HepG2 (cell line): ENCODE results near the gene UCP3. TPM values are rescaled to one million over a fixed set of nuclear protein-coding genes. Genes with fewer than 3 reads are reported as not detected.

Experiments used
- ASH2L ChIP-seq: fragments of 300-600, 200-600 bp; sonication (generic); IDR thresholded peaks from 2 replicates; pipeline ENCODE4 v1.7.0; 2017; ENCODE audit warnings: low read depth, mild to moderate bottlenecking, moderate library complexity, mixed read lengths, low read length; ENCODE audit not compliant: insufficient read length
- DMAP1 ChIP-seq: IDR thresholded peaks from 2 replicates; pipeline ENCODE4 v1.6.1; 2016
- DR1 ChIP-seq: sonication (generic); formaldehyde crosslinking; IDR thresholded peaks from 2 replicates; pipeline ENCODE4 v1.8.0; 2021; ENCODE audit warnings: mild to moderate bottlenecking, missing genetic modification reagents, inconsistent platforms
- HDAC6 ChIP-seq: fragments of 200-600 bp; sonication (generic); IDR thresholded peaks from 2 replicates; pipeline ENCODE4 v1.7.0; 2017; ENCODE audit warnings: mild to moderate bottlenecking, antibody characterized with exemption, low read length, low read depth
- HOXA3 ChIP-seq: sonication (generic); formaldehyde crosslinking; IDR thresholded peaks from 2 replicates; pipeline ENCODE4 v1.5.0; 2020; ENCODE audit warnings: missing genetic modification reagents
- PHF8 ChIP-seq: sonication (generic); formaldehyde crosslinking; IDR thresholded peaks from 2 replicates; pipeline ENCODE4 v1.5.0; 2020; ENCODE audit warnings: missing genetic modification reagents
- PPARG ChIP-seq: conservative IDR thresholded peaks from 2 replicates; pipeline ENCODE4 v1.6.1; 2016; ENCODE audit warnings: missing biosample characterization, missing genetic modification reagents
- SMAD9 ChIP-seq: sonication (generic); formaldehyde crosslinking; IDR thresholded peaks from 2 replicates; pipeline ENCODE4 v1.5.1; 2020; ENCODE audit warnings: mild to moderate bottlenecking, missing genetic modification reagents
- SRSF4 ChIP-seq: fragments of 200-400 bp; formaldehyde crosslinking; IDR thresholded peaks from one replicate; pipeline ENCODE4 v1.6.1; 2018; ENCODE audit warnings: mild to moderate bottlenecking, low read depth, low read length, moderate library complexity; ENCODE audit not compliant: poor library complexity, severe bottlenecking
- SRY ChIP-seq: sonication (generic); formaldehyde crosslinking; IDR thresholded peaks from 2 replicates; pipeline ENCODE4 v1.8.0; 2022; ENCODE audit warnings: mild to moderate bottlenecking, missing genetic modification reagents
- TBP ChIP-seq: sonication (generic); formaldehyde crosslinking; IDR thresholded peaks from 2 replicates; pipeline ENCODE4 v1.5.0; 2020; ENCODE audit warnings: missing genetic modification reagents
- ZNF121 ChIP-seq: sonication (generic); formaldehyde crosslinking; IDR thresholded peaks from 2 replicates; pipeline ENCODE4 v1.5.0; 2020; ENCODE audit warnings: mild to moderate bottlenecking, missing genetic modification reagents
- ZNF24 ChIP-seq: fragments of 450-650 bp; IDR thresholded peaks from 2 replicates; pipeline ENCODE4 v1.6.1; 2017; ENCODE audit warnings: antibody characterized with exemption, mild to moderate bottlenecking
- ZNF30 ChIP-seq: sonication (generic); formaldehyde crosslinking; IDR thresholded peaks from 2 replicates; pipeline ENCODE4 v1.5.0; 2020; ENCODE audit warnings: mild to moderate bottlenecking, missing genetic modification reagents
- ZNF382 ChIP-seq: sonication (generic); formaldehyde crosslinking; IDR thresholded peaks from 2 replicates; pipeline ENCODE4 v1.5.0; 2020; ENCODE audit warnings: missing genetic modification reagents, mild to moderate bottlenecking, borderline replicate concordance
- ZNF431 ChIP-seq: sonication (generic); formaldehyde crosslinking; IDR thresholded peaks from 2 replicates; pipeline ENCODE4 v1.9.0; 2022; ENCODE audit warnings: missing genetic modification reagents, low read depth, mild to moderate bottlenecking, borderline replicate concordance
- ZNF780A ChIP-seq: sonication (generic); formaldehyde crosslinking; IDR thresholded peaks from 2 replicates; pipeline ENCODE4 v1.8.0; 2022; ENCODE audit warnings: mild to moderate bottlenecking, missing genetic modification reagents, moderate library complexity
- ZNF790 ChIP-seq: sonication (generic); formaldehyde crosslinking; IDR thresholded peaks from 2 replicates; pipeline ENCODE4 v1.8.0; 2022; ENCODE audit warnings: missing genetic modification reagents, mild to moderate bottlenecking, borderline replicate concordance
- polyA plus RNA-seq, 8 experiments: library from polyadenylated mRNA; depleted of rRNA in 3 of 8; stranded (reverse) in 7 of 8; unstranded in 1 of 8; fragments of >200 nt; fragmentation: Illumina TruSeq in 4 of 8; extraction: Trizol in 4 of 8; gene quantifications; 2 replicates each; pipeline versions ENCODE4 v1.2.1 to v1.2.3, GENCODE V29; 2011 to 2016; ENCODE audit warnings: low read depth in 4 of 8, missing spikeins in 1 of 8, mixed read lengths in 1 of 8; ENCODE audit not compliant: insufficient read depth in 1 of 8
- total RNA-seq, 5 experiments: library from RNA; depleted of rRNA; stranded (reverse); fragments of >200 nt; fragmentation: Illumina TruSeq; extraction: Trizol; gene quantifications; 2 replicates each; pipeline ENCODE4 v1.2.3, GENCODE V29; 2016; ENCODE audit warnings: low read depth in 1 of 5
- TF ChIP-seq, protein P1 (sequence below): sonication (generic); formaldehyde crosslinking; IDR thresholded peaks from 2 replicates; pipeline ENCODE4 v1.5.0; 2020; ENCODE audit warnings: mild to moderate bottlenecking, missing genetic modification reagents
- TF ChIP-seq, protein P2 (sequence below): sonication (generic); formaldehyde crosslinking; conservative IDR thresholded peaks from 2 replicates; pipeline ENCODE4 v1.8.1; 2023; ENCODE audit warnings: missing genetic modification reagents
- TF ChIP-seq, protein P3 (sequence below): IDR thresholded peaks from 2 replicates; pipeline ENCODE4 v1.6.1; 2016; ENCODE audit warnings: control low read depth
- TF ChIP-seq, protein P4 (sequence below): sonication (generic); formaldehyde crosslinking; IDR thresholded peaks from 2 replicates; pipeline ENCODE4 v1.4.0; 2020; ENCODE audit warnings: missing genetic modification reagents

UCP3 gene
- total and polyA plus RNA-seq, 2 of the 13 experiments (the other 11 are each of a cell fraction or from before 2014, with no cell fraction given), result 0.37 TPM; not detected in 1

DNA sequence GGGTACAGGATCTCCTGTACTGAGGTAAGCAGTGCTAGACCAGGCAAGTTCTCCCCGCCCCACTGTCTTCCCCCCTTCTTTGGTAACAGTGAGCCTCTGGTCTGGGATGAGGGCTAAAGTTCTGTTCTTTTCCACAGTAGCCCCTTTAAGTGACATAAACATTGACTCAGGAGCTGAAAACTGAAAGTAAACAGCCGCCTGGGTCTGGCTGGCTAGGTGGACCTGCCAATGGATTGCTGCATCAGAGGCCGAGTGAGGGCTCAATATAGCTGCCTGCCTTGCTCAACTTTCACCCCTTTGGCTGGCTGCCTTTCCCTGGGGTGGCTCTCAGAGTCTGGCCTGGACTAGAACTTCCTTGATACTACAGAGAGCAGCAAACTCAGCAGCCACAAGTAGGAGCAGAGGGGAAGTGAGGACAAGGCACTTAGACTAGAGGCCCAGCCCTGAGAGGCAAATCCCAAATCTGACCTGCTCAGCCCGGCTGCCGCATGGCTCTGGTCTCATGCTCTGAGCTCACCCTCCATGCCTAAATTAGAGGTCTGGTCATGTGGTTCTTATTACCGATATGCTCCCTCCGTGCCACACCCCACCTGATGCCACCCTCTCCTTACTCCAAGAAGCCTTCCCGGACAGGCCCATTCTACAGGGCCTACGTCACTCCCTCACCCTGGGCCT lies 9.6 kb upstream of the UCP3 start (continued):
- TF ChIP-seq PHF8 (CRISPR knock-in tag) (peak; percentile 57), DMAP1 (CRISPR knock-in tag) (0 out of 2 replicates have a peak, but pooled peaks have one; percentile 17), SRY (no peak), ZNF780A (CRISPR knock-in tag) (no peak), ZNF431 (CRISPR knock-in tag) (no peak), ZNF30 (CRISPR knock-in tag) (no peak), HDAC6 (no peak), ZNF24 (no peak), TBP (CRISPR knock-in tag) (no peak), PPARG (peak; percentile 99), ZNF790 (CRISPR knock-in tag) (no peak), HOXA3 (CRISPR knock-in tag) (peak; percentile 59; the same call in 1 of the 2 replicates), SRSF4 (no peak), ZNF121 (CRISPR knock-in tag) (peak; percentile 20; the same call in 1 of the 2 replicates), DR1 (CRISPR knock-in tag) (no peak), ASH2L (peak; percentile 42), SMAD9 (no peak), ZNF382 (no peak)
- TF ChIP-seq, protein P1, sequence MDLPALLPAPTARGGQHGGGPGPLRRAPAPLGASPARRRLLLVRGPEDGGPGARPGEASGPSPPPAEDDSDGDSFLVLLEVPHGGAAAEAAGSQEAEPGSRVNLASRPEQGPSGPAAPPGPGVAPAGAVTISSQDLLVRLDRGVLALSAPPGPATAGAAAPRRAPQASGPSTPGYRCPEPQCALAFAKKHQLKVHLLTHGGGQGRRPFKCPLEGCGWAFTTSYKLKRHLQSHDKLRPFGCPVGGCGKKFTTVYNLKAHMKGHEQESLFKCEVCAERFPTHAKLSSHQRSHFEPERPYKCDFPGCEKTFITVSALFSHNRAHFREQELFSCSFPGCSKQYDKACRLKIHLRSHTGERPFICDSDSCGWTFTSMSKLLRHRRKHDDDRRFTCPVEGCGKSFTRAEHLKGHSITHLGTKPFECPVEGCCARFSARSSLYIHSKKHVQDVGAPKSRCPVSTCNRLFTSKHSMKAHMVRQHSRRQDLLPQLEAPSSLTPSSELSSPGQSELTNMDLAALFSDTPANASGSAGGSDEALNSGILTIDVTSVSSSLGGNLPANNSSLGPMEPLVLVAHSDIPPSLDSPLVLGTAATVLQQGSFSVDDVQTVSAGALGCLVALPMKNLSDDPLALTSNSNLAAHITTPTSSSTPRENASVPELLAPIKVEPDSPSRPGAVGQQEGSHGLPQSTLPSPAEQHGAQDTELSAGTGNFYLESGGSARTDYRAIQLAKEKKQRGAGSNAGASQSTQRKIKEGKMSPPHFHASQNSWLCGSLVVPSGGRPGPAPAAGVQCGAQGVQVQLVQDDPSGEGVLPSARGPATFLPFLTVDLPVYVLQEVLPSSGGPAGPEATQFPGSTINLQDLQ, result no peak
- TF ChIP-seq, protein P2, sequence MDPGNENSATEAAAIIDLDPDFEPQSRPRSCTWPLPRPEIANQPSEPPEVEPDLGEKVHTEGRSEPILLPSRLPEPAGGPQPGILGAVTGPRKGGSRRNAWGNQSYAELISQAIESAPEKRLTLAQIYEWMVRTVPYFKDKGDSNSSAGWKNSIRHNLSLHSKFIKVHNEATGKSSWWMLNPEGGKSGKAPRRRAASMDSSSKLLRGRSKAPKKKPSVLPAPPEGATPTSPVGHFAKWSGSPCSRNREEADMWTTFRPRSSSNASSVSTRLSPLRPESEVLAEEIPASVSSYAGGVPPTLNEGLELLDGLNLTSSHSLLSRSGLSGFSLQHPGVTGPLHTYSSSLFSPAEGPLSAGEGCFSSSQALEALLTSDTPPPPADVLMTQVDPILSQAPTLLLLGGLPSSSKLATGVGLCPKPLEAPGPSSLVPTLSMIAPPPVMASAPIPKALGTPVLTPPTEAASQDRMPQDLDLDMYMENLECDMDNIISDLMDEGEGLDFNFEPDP (CRISPR knock-in tag), result no peak
- TF ChIP-seq, protein P3, sequence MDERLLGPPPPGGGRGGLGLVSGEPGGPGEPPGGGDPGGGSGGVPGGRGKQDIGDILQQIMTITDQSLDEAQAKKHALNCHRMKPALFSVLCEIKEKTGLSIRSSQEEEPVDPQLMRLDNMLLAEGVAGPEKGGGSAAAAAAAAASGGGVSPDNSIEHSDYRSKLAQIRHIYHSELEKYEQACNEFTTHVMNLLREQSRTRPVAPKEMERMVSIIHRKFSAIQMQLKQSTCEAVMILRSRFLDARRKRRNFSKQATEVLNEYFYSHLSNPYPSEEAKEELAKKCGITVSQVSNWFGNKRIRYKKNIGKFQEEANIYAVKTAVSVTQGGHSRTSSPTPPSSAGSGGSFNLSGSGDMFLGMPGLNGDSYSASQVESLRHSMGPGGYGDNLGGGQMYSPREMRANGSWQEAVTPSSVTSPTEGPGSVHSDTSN (CRISPR knock-in tag), result no peak
- TF ChIP-seq, protein P4, sequence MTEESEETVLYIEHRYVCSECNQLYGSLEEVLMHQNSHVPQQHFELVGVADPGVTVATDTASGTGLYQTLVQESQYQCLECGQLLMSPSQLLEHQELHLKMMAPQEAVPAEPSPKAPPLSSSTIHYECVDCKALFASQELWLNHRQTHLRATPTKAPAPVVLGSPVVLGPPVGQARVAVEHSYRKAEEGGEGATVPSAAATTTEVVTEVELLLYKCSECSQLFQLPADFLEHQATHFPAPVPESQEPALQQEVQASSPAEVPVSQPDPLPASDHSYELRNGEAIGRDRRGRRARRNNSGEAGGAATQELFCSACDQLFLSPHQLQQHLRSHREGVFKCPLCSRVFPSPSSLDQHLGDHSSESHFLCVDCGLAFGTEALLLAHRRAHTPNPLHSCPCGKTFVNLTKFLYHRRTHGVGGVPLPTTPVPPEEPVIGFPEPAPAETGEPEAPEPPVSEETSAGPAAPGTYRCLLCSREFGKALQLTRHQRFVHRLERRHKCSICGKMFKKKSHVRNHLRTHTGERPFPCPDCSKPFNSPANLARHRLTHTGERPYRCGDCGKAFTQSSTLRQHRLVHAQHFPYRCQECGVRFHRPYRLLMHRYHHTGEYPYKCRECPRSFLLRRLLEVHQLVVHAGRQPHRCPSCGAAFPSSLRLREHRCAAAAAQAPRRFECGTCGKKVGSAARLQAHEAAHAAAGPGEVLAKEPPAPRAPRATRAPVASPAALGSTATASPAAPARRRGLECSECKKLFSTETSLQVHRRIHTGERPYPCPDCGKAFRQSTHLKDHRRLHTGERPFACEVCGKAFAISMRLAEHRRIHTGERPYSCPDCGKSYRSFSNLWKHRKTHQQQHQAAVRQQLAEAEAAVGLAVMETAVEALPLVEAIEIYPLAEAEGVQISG (CRISPR knock-in tag), result no peak; the same call in 1 of the 2 replicates
